Body of pancreas (tissue), 4 donors: Measurements from ENCODE around the gene STAU1. TPM values are rescaled to one million over a fixed set of nuclear protein-coding genes. Genes with fewer than 3 reads are reported as not detected.

Experiments used
- ATAC-seq: fragments of 150-250 bp; one replicate; pipeline ENCODE4 v1.9.1; 2016
- DNase-seq, 4 donors: peaks; one replicate each; pipeline ENCODE4 v3.0.0-alpha.2; 2019
- H3K27ac ChIP-seq, 4 donors: fragments of 200-600 bp; sonication (generic); 1 replicate in 3 of 4; 2 replicates in 1 of 4; pipeline versions ENCODE4 v1.5.1 to v1.6.1; 2016 to 2019; ENCODE audit warnings: mild to moderate bottlenecking in 1 of 4, mixed read lengths in 1 of 4, moderate library complexity in 1 of 4
- H3K27me3 ChIP-seq, 2 donors: fragments of 200-600 bp; sonication (generic); one replicate each; pipeline ENCODE4 v1.6.0; 2016; ENCODE audit warnings: mild to moderate bottlenecking in 1 of 2
- H3K36me3 ChIP-seq, 2 donors: fragments of 200-600 bp; sonication (generic); replicated peaks in 1 of 2; 2 replicates each; pipeline ENCODE4 v1.5.1; 2016; ENCODE audit warnings: low read depth in 2 of 2; ENCODE audit not compliant: insufficient read depth in 1 of 2
- H3K4me1 ChIP-seq: fragments of 200-600 bp; sonication (generic); one replicate; pipeline ENCODE4 v1.6.0; 2016
- H3K4me3 ChIP-seq, 2 donors: fragments of 200-600 bp; sonication (generic); 1 replicate in 1 of 2; 2 replicates in 1 of 2; pipeline ENCODE4 v1.5.1; 2016 to 2019
- H3K9me3 ChIP-seq, 3 donors: fragments of 200-600 bp; sonication (generic); 1 replicate in 2 of 3; 2 replicates in 1 of 3; pipeline ENCODE4 v1.5.1; 2016
- CTCF ChIP-seq, 7 experiments: fragments of 450-650 bp in 4 of 7; fragments of 200-600 bp in 3 of 7; sonication (generic) in 3 of 7; IDR thresholded peaks; one replicate each; pipeline ENCODE4 v1.5.1; 2016 to 2019; ENCODE audit warnings: antibody characterized with exemption in 7 of 7
- POLR2A ChIP-seq, 3 donors: fragments of 450-650 bp; IDR thresholded peaks; one replicate each; pipeline ENCODE4 v1.6.1; 2016; ENCODE audit warnings: antibody characterized with exemption in 3 of 3, mild to moderate bottlenecking in 2 of 3
- WGBS, 2 donors: methylation state at CpG; one replicate each; pipeline ENCODE4 v1.1.5; 2017; 5-methylcytosine and 5-hydroxymethylcytosine counted together
- intact Hi-C: fragments of 100-400 bp; cut with DNase I; formaldehyde crosslinking; loops from one replicate; pipeline ENCODE4 v1.15.1; 2023
- total RNA-seq, 2 donors: library from RNA; depleted of rRNA; stranded (reverse); fragments of >200 nt; gene quantifications; one replicate each; pipeline ENCODE4 v1.1.0, GENCODE V29; 2016

The STAU1 gene
- total RNA-seq, 2 donors from 2014 or later = 50.4 to 78.3 TPM

GRCh38 chr20:49231471-49231870, 43.3 kb upstream of the STAU1 start:
- Histone ChIP-seq H3K27ac (no peak overlapping the region), H3K4me1 (no peaks in the 10 kb centered on the region), H3K4me3 (no peak overlapping the region), H3K36me3 (peaks cover 7 to 49% of the 10 kb centered on the region in 2 donors), H3K9me3 (no peaks in the 10 kb centered on the region), H3K27me3 (no peaks in the 10 kb centered on the region)
- TF ChIP-seq POLR2A (IDR thresholded peaks at IDR 0.05) (no peak), CTCF (IDR thresholded peaks at IDR 0.05) (no peak)
- ATAC-seq = no peak
- DNase-seq = no peak
- intact Hi-C loops = no loop called here
- 68 to 78% methylated on average over 7 of the region's 7 CpGs for WGBS, 2 donors

DNA sequence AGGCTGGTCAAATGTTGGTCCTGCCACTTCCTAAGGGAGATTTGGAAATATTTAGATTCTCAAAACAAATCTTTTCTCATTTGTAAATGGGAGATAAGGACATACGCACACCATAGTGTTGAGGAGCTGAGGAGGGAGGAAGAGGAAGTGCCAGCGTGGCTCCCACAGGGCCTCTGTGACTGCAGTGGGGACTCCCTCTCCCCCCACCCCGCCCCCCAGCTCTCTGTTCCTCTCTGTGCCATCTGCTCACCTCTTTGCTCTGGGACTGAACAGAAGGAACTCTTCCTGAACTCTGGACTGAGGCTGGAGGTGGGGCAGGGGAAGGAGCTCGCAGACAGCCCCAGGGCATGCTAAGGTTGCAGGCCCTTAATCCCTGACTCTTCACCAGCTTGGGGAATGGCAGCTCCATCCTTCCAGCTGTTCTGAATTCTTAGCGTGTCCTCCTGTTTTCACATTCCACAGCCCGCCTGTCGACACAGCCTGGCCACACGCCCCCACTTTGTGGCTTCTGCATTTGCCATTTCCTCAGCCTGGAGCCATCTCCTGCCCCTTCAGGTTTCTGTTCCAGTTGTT, 42.5 kb upstream of the STAU1 start:
- intact Hi-C loops = no loop called here
- no peak overlapping the region for H3K27ac ChIP-seq
- TF ChIP-seq CTCF (IDR thresholded peaks at IDR 0.05) (no peak), POLR2A (IDR thresholded peaks at IDR 0.05) (no peak)
- no peaks in the 10 kb centered on the region for H3K27me3 ChIP-seq
- WGBS, 2 donors = 73 to 90% methylated on average over 5 to 8 of the region's 8 CpGs
- H3K4me1 ChIP-seq = no peaks in the 10 kb centered on the region
- DNase-seq (peak in 2 of 4 donors; percentile 20 to 32), ATAC-seq (no peak)
- peaks cover 7 to 51% of the 10 kb centered on the region in 2 donors for H3K36me3 ChIP-seq
- H3K9me3 ChIP-seq = no peaks in the 10 kb centered on the region
- no peak overlapping the region for H3K4me3 ChIP-seq

GRCh38 chr20:49230021-49230420, 41.9 kb upstream of the STAU1 start:
- Histone ChIP-seq H3K27me3 (no peaks in the 10 kb centered on the region), H3K27ac (no peak overlapping the region), H3K4me3 (no peak overlapping the region), H3K36me3 (peaks cover 7 to 50% of the 10 kb centered on the region in 2 donors), H3K4me1 (no peaks in the 10 kb centered on the region), H3K9me3 (no peaks in the 10 kb centered on the region)
- DNase-seq (no peak), ATAC-seq (no peak)
- no peak for TF ChIP-seq POLR2A (IDR thresholded peaks at IDR 0.05)
- no peak for TF ChIP-seq CTCF (IDR thresholded peaks at IDR 0.05)
- intact Hi-C loops = no loop called here
- whole genome bisulfite sequencing, 2 donors = 78 to 92% methylated on average over 10 of the region's 10 CpGs

- peaks cover 12 to 50% of the 10 kb centered on the region in 2 donors for H3K36me3 ChIP-seq
- H3K4me1 ChIP-seq = no peaks in the 10 kb centered on the region
- TF ChIP-seq CTCF (IDR thresholded peaks at IDR 0.05) (no peak), POLR2A (IDR thresholded peaks at IDR 0.05) (no peak)
- DNase-seq (no peak), ATAC-seq (no peak)
- H3K27ac ChIP-seq = no peak overlapping the region
- no peaks in the 10 kb centered on the region for H3K9me3 ChIP-seq
- intact Hi-C loops = no loop called here
- H3K4me3 ChIP-seq = no peak overlapping the region
- H3K27me3 ChIP-seq = no peaks in the 10 kb centered on the region
- WGBS, 2 donors = 79 to 90% methylated on average over 2 of the region's 2 CpGs
Observed at GRCh38 chr20:49229381-49229780, 41.2 kb upstream of the STAU1 start.

DNA sequence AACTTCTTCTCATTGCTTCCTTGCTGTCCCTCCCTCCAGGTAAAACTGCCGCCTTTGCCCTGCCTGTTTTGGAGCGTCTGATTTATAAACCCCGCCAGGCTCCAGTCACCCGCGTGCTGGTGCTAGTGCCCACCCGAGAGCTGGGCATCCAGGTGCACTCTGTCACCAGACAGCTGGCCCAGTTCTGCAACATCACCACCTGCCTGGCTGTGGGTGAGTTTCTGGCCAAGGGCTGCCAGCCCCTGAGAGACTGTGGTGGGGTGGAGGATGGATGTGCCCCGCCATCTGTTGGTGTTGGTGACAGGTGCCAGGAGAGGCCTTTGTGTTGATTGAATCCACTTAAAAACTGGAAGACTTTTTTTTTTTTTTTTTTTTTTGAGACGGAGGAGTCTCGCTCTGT, 40.5 kb upstream of the STAU1 start:
- H3K4me3 ChIP-seq = no peak overlapping the region
- peaks cover 17 to 52% of the 10 kb centered on the region in 2 donors for H3K36me3 ChIP-seq
- no peaks in the 10 kb centered on the region for H3K27me3 ChIP-seq
- H3K27ac ChIP-seq = no peak overlapping the region
- intact Hi-C loops = no loop called here
- DNase-seq = no peak
- H3K4me1 ChIP-seq = no peaks in the 10 kb centered on the region
- WGBS, 2 donors = 90 to 95% methylated on average over 8 to 9 of the region's 9 CpGs
- no peak for ATAC-seq
- no peaks in the 10 kb centered on the region for H3K9me3 ChIP-seq
- TF ChIP-seq POLR2A (IDR thresholded peaks at IDR 0.05) (no peak), CTCF (IDR thresholded peaks at IDR 0.05) (no peak)
